Natural killer cell (primary cell): ENCODE data around the gene CAGE1. TPM values are rescaled to one million over a fixed set of nuclear protein-coding genes. Genes with fewer than 3 reads are reported as not detected.

Source experiments
- ATAC-seq, 3 donors: fragments of 150-1000 bp in 2 of 3; fragments of 200-7000 bp in 1 of 3; cut with Tn5 transposase; 1 replicate in 1 of 3; 2 replicates in 2 of 3; pipeline ENCODE4 v1.10.0; 2021; ENCODE audit warnings: mild to moderate bottlenecking in 2 of 3, moderate library complexity in 2 of 3
- DNase-seq, 2 donors: peaks; one replicate each; pipeline versions ENCODE4 v3.0.0 to v3.0.0-alpha.2; 2013 to 2021; ENCODE audit warnings: mixed read lengths in 1 of 2
- H3K27ac ChIP-seq: one replicate; pipeline ENCODE4 v1.5.1; 2013; ENCODE audit warnings: mild to moderate bottlenecking, low read length
- H3K27me3 ChIP-seq: one replicate; pipeline ENCODE4 v1.6.1; 2013; ENCODE audit warnings: low read length; ENCODE audit not compliant: control insufficient read depth, insufficient read depth
- H3K36me3 ChIP-seq: one replicate; pipeline ENCODE4 v1.6.1; 2013; ENCODE audit warnings: low read length; ENCODE audit not compliant: control insufficient read depth, insufficient read depth
- H3K4me1 ChIP-seq: one replicate; pipeline ENCODE4 v1.6.1; 2013; ENCODE audit warnings: low read length; ENCODE audit not compliant: control insufficient read depth, insufficient read depth
- H3K4me3 ChIP-seq: one replicate; pipeline ENCODE4 v1.5.1; 2013; ENCODE audit warnings: low read length
- H3K9me3 ChIP-seq: one replicate; pipeline ENCODE4 v1.6.1; 2013; ENCODE audit warnings: low read length; ENCODE audit not compliant: control insufficient read depth, insufficient read depth
- H3K27ac Mint-ChIP-seq, 2 donors: one replicate each; pipeline ENCODE4 v1.8.0; 2022; ENCODE audit warnings: mild to moderate bottlenecking in 2 of 2, mixed read lengths in 2 of 2, moderate library complexity in 1 of 2
- H3K27me3 Mint-ChIP-seq, 2 donors: one replicate each; pipeline ENCODE4 v1.8.0; 2022; ENCODE audit warnings: low read depth in 2 of 2, mixed read lengths in 2 of 2
- H3K36me3 Mint-ChIP-seq: one replicate; pipeline ENCODE4 v1.8.0; 2022; ENCODE audit warnings: mixed read lengths
- H3K4me1 Mint-ChIP-seq, 2 donors: one replicate each; pipeline ENCODE4 v1.8.0; 2022; ENCODE audit warnings: mixed read lengths in 2 of 2
- H3K4me3 Mint-ChIP-seq: one replicate; pipeline ENCODE4 v1.8.0; 2022; ENCODE audit warnings: mild to moderate bottlenecking, moderate library complexity, mixed read lengths
- H3K9me3 Mint-ChIP-seq, 2 donors: one replicate each; pipeline ENCODE4 v1.8.0; 2022; ENCODE audit warnings: mixed read lengths in 2 of 2
- CTCF ChIP-seq: fragments of 200-600 bp; IDR thresholded peaks from one replicate; pipeline ENCODE4 v1.8.0; 2022; ENCODE audit warnings: antibody characterized with exemption
- WGBS: methylation state at CpG from one replicate; pipeline ENCODE4 v1.1.7; 2013; ENCODE audit warnings: missing lambda C conversion rate; ENCODE audit not compliant: insufficient coverage; 5-methylcytosine and 5-hydroxymethylcytosine counted together
- intact Hi-C: fragments of 100-400 bp; cut with micrococcal nuclease; formaldehyde crosslinking; loops from one replicate; pipeline ENCODE4 v1.14.2; 2022
- total RNA-seq, 4 donors: library from RNA; stranded (reverse); fragments of 120-200 nt in 1 of 4; gene quantifications; one replicate each; pipeline versions ENCODE4 v1.2.3 to v1.2.4, GENCODE V29; 2013 to 2022

The CAGE1 gene
- total RNA-seq, 3 donors from 2014 or later (not counting 1 experiment from before 2014, with no cell fraction given): 0.70 to 1.3 (median 1.1) TPM

- ATAC-seq (no peak), DNase-seq (no peak)
- Histone ChIP-seq H3K4me1 (no peaks in the 10 kb centered on the region), H3K4me3 (no peak overlapping the region), H3K36me3 (peaks cover 78% of the 10 kb centered on the region), H3K27ac (no peak overlapping the region), H3K9me3 (no peaks in the 10 kb centered on the region), H3K27me3 (no peaks in the 10 kb centered on the region)
- Mint-ChIP-seq H3K27ac (no peak overlapping the region), H3K27me3 (no peaks in the 10 kb centered on the region), H3K36me3 (peaks cover 54% of the 10 kb centered on the region), H3K4me3 (no peak overlapping the region), H3K9me3 (no peaks in the 10 kb centered on the region), H3K4me1 (no peaks in the 10 kb centered on the region)
- 95% methylated on average over 5 of the region's 6 CpGs for WGBS
- intact Hi-C loops: no loop called here
- no peak for TF ChIP-seq CTCF
These were observed 20.2 kb upstream of the CAGE1 start for GRCh38 chr6:7409740-7410139.

DNA sequence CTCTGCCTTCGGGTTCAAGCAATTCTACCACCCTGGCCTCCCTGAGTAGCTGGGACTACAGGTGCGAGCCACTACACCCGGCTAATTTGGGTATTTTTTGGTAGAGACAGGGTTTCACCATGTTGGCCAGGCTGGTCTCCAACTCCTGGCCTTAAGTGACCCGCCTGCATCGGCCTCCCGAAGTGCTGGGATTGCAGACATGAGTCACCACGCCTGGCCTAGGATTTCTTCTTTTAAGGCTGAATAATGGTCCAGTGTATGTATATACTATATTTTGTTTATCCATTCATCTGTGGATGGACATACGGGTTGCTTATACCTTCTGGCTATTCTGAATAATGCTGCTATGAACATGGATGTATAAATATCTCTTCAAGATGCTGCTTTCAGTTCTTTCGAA, 17.2 kb upstream of the CAGE1 start:
- ATAC-seq (no peak), DNase-seq (no peak)
- H3K27ac Mint-ChIP-seq: no peak overlapping the region
- no peaks in the 10 kb centered on the region for H3K4me1 ChIP-seq
- no peaks in the 10 kb centered on the region for H3K9me3 Mint-ChIP-seq
- H3K27me3 ChIP-seq: no peaks in the 10 kb centered on the region
- no peak overlapping the region for H3K4me3 Mint-ChIP-seq
- no peak overlapping the region for H3K27ac ChIP-seq
- 98% methylated on average over 8 of the region's 9 CpGs for whole genome bisulfite sequencing
- H3K4me1 Mint-ChIP-seq: no peaks in the 10 kb centered on the region
- H3K27me3 Mint-ChIP-seq: no peaks in the 10 kb centered on the region
- no peak overlapping the region for H3K4me3 ChIP-seq
- intact Hi-C loops: no loop called here
- H3K9me3 ChIP-seq: no peaks in the 10 kb centered on the region
- peaks cover 85% of the 10 kb centered on the region for H3K36me3 ChIP-seq
- peaks cover 51% of the 10 kb centered on the region for H3K36me3 Mint-ChIP-seq
- no peak for TF ChIP-seq CTCF

GRCh38 chr6:7404546-7404945, 15.0 kb upstream of the CAGE1 start:
- H3K36me3 ChIP-seq: peaks cover 80% of the 10 kb centered on the region
- intact Hi-C loops: no loop called here
- WGBS: 91% methylated on average over 3 of the region's 5 CpGs
- H3K4me1 ChIP-seq: no peaks in the 10 kb centered on the region
- Mint-ChIP-seq H3K4me3 (no peak overlapping the region), H3K27ac (no peak overlapping the region), H3K4me1 (no peaks in the 10 kb centered on the region), H3K9me3 (no peaks in the 10 kb centered on the region), H3K36me3 (peaks cover 42% of the 10 kb centered on the region), H3K27me3 (no peaks in the 10 kb centered on the region)
- no peak for TF ChIP-seq CTCF
- no peak overlapping the region for H3K4me3 ChIP-seq
- no peak overlapping the region for H3K27ac ChIP-seq
- no peaks in the 10 kb centered on the region for H3K9me3 ChIP-seq
- H3K27me3 ChIP-seq: no peaks in the 10 kb centered on the region
- ATAC-seq: no peak
- DNase-seq: no peak

GRCh38 chr6:7402716-7403115, 13.2 kb upstream of the CAGE1 start:
- Mint-ChIP-seq H3K4me1 (no peaks in the 10 kb centered on the region), H3K36me3 (peaks cover 38% of the 10 kb centered on the region), H3K27me3 (no peaks in the 10 kb centered on the region), H3K9me3 (no peaks in the 10 kb centered on the region), H3K4me3 (no peak overlapping the region), H3K27ac (no peak overlapping the region)
- WGBS: 100% methylated on average over 1 of the region's 1 CpG
- Histone ChIP-seq H3K4me3 (no peak overlapping the region), H3K9me3 (no peaks in the 10 kb centered on the region), H3K36me3 (peaks cover 86% of the 10 kb centered on the region), H3K27me3 (no peaks in the 10 kb centered on the region), H3K27ac (no peak overlapping the region), H3K4me1 (no peaks in the 10 kb centered on the region)
- no peak for TF ChIP-seq CTCF
- DNase-seq (no peak), ATAC-seq (no peak)
- intact Hi-C loops: no loop called here
